SKM-1 treated with dmso at 0.1 percent for 144 hours (cell line): Measurements from ENCODE around the gene RNF220.

ENCODE experiments used
- DNase-seq: peaks from one replicate; lab custom pipeline; 2025; ENCODE audit not compliant: unreplicated experiment; lab: John Stamatoyannopoulos, UW

RNF220 gene

GRCh38 chr1:44606701-44607281, 201.7 kb downstream of the RNF220 start:
- no peak for DNase-seq

GRCh38 chr1:44608141-44608540, 203.1 kb downstream of the RNF220 start:
- DNase-seq, result no peak

- DNase-seq, result no peak
These were observed 204.3 kb downstream of the RNF220 start for GRCh38 chr1:44609412-44609767.

- DNase-seq, result no peak
These were observed 204.9 kb downstream of the RNF220 start for GRCh38 chr1:44609768-44610526.

- DNase-seq, result no peak
These were observed 205.6 kb downstream of the RNF220 start for GRCh38 chr1:44610527-44611148.

GRCh38 chr1:44611419-44611818, 206.4 kb downstream of the RNF220 start:
- DNase-seq, result no peak

GRCh38 chr1:44611866-44612265, 206.8 kb downstream of the RNF220 start:
- no peak for DNase-seq

- DNase-seq, result no peak
These were observed 208.9 kb downstream of the RNF220 start for GRCh38 chr1:44613941-44614340.

GRCh38 chr1:44616284-44616990, 211.4 kb downstream of the RNF220 start:
- no peak for DNase-seq

- no peak for DNase-seq
These were observed 212.1 kb downstream of the RNF220 start for GRCh38 chr1:44616991-44617702.

GRCh38 chr1:44617703-44618029, 212.6 kb downstream of the RNF220 start:
- DNase-seq, result no peak

GRCh38 chr1:44619261-44619900, 214.3 kb downstream of the RNF220 start:
- DNase-seq, result no peak

- no peak for DNase-seq
These were observed 215.0 kb downstream of the RNF220 start for GRCh38 chr1:44620072-44620471.

- DNase-seq, result no peak
These were observed 216.8 kb downstream of the RNF220 start for GRCh38 chr1:44621841-44622286.

- no peak for DNase-seq
These were observed 219.3 kb downstream of the RNF220 start for GRCh38 chr1:44624268-44624901.

- DNase-seq, result no peak
These were observed 220.3 kb downstream of the RNF220 start for GRCh38 chr1:44625348-44625747.

GRCh38 chr1:44628962-44629756, 224.1 kb downstream of the RNF220 start:
- no peak for DNase-seq

GRCh38 chr1:44630116-44630515, 225.1 kb downstream of the RNF220 start:
- DNase-seq, result no peak

GRCh38 chr1:44631333-44631646, 226.2 kb downstream of the RNF220 start:
- DNase-seq, result no peak
